ENCODE measurements around the gene ZSCAN18. TPM values are rescaled to one million over a fixed set of nuclear protein-coding genes. Genes with fewer than 3 reads are reported as not detected.

ZSCAN18 gene
- total RNA-seq, 2 experiments from 2014 or later = not detected

DNA sequence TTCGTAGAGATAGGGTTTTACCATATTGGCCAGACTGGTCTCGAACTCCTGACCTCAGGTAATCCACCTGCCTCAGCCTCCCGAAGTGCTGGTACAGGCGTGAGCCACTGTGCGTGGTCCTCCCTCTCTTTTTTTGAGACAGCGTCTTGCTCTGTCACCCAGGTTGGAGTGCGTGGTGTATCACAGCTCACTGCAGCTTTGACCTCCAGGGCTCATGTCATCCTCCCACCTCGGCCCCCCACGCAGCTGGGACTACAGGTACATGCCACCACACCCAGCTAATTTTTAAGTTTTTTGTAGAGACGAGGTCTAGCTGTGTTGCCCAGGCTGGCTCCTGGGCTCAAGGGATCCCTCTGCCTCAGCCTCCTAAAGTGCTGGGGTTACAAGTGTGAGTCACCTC, 18.2 kb downstream of the ZSCAN18 start:
- H3K4me2 ChIP-seq (ENCODE audit: low read length) = no peak overlapping the region
- H2AFZ ChIP-seq (ENCODE audit: low read length) = no peak overlapping the region
- no TSS peak for BruUV-seq (replicated peaks)
- no peaks in the 10 kb centered on the region for H3K9me2 ChIP-seq (ENCODE audit: insufficient read depth, low read length)
- ChIA-PET CTCF (ENCODE audit: unreplicated experiment) (no interaction called here), POLR2A (no interaction called here)
- no peak for DNase-seq (ENCODE audit: low spot score)
- no peak for TF ChIP-seq EZH2phosphoT487 (IDR thresholded peaks at IDR 0.05; ENCODE audit: borderline replicate concordance, low read depth, low read length)
- TF ChIP-seq, protein P1, sequence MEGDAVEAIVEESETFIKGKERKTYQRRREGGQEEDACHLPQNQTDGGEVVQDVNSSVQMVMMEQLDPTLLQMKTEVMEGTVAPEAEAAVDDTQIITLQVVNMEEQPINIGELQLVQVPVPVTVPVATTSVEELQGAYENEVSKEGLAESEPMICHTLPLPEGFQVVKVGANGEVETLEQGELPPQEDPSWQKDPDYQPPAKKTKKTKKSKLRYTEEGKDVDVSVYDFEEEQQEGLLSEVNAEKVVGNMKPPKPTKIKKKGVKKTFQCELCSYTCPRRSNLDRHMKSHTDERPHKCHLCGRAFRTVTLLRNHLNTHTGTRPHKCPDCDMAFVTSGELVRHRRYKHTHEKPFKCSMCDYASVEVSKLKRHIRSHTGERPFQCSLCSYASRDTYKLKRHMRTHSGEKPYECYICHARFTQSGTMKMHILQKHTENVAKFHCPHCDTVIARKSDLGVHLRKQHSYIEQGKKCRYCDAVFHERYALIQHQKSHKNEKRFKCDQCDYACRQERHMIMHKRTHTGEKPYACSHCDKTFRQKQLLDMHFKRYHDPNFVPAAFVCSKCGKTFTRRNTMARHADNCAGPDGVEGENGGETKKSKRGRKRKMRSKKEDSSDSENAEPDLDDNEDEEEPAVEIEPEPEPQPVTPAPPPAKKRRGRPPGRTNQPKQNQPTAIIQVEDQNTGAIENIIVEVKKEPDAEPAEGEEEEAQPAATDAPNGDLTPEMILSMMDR (conservative IDR thresholded peaks at IDR 0.05; ENCODE audit: low read length) = no peak
- no peaks in the 10 kb centered on the region for H3K79me2 ChIP-seq (ENCODE audit: insufficient read depth, low read depth, low read length)
- no peak overlapping the region for H3K27ac ChIP-seq (ENCODE audit: low read depth, low read length, poor library complexity, severe bottlenecking)
- H3K9me3 ChIP-seq (ENCODE audit: low read length) = peaks cover 7% of the 10 kb centered on the region; the same call in 1 of the 2 replicates
- H3K36me3 ChIP-seq (ENCODE audit: insufficient read depth, low read length) = no peaks in the 10 kb centered on the region
- H3K4me3 ChIP-seq (ENCODE audit: low read depth, low read length, poor library complexity, severe bottlenecking) = no peak overlapping the region
- intact Hi-C loops (cut with micrococcal nuclease; ENCODE audit: unreplicated experiment) = no loop called here
- H3K4me1 ChIP-seq (ENCODE audit: insufficient read depth, low read length, poor library complexity, severe bottlenecking) = no peaks in the 10 kb centered on the region
- no peaks in the 10 kb centered on the region for H4K20me1 ChIP-seq (ENCODE audit: insufficient read depth, low read length)

DNA sequence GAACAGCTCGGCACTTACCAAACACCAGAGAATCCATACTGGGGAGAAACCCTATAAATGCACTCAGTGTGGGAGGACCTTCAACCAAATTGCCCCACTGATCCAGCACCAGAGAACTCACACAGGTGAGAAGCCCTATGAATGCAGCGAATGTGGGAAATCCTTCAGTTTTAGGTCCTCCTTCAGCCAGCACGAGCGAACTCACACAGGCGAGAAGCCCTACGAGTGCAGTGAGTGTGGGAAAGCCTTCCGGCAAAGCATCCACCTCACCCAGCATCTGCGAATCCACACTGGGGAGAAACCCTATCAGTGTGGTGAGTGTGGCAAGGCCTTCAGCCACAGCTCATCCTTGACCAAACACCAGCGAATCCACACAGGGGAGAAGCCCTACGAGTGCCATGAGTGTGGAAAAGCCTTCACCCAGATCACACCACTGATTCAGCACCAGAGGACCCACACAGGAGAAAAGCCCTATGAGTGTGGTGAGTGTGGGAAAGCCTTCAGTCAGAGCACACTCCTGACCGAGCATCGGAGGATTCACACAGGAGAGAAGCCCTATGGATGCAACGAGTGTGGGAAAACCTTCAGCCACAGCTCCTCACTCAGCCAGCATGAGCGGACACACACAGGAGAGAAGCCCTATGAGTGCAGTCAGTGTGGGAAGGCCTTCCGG, 30.7 kb downstream of the ZSCAN18 start:
- TF ChIP-seq EZH2phosphoT487 (IDR thresholded peaks at IDR 0.05; ENCODE audit: borderline replicate concordance, low read depth, low read length) = no peak
- TF ChIP-seq, protein P1 (conservative IDR thresholded peaks at IDR 0.05; ENCODE audit: low read length) = no peak
- intact Hi-C loops (cut with micrococcal nuclease; ENCODE audit: unreplicated experiment) = no loop called here
- Histone ChIP-seq H3K4me2 (ENCODE audit: low read length) (no peak overlapping the region), H3K9me2 (ENCODE audit: insufficient read depth, low read length) (no peaks in the 10 kb centered on the region), H2AFZ (ENCODE audit: low read length) (no peak overlapping the region), H4K20me1 (ENCODE audit: insufficient read depth, low read length) (no peaks in the 10 kb centered on the region), H3K9me3 (ENCODE audit: low read length) (no peaks in the 10 kb centered on the region), H3K36me3 (ENCODE audit: insufficient read depth, low read length) (no peaks in the 10 kb centered on the region), H3K4me3 (ENCODE audit: low read depth, low read length, poor library complexity, severe bottlenecking) (no peak overlapping the region), H3K79me2 (ENCODE audit: insufficient read depth, low read depth, low read length) (no peaks in the 10 kb centered on the region), H3K4me1 (ENCODE audit: insufficient read depth, low read length, poor library complexity, severe bottlenecking) (no peaks in the 10 kb centered on the region), H3K27ac (ENCODE audit: low read depth, low read length, poor library complexity, severe bottlenecking) (no peak overlapping the region)
- DNase-seq (ENCODE audit: low spot score) = no peak
- POLR2A ChIA-PET = no interaction called here
- no TSS peak for BruUV-seq (replicated peaks)
- CTCF ChIA-PET (ENCODE audit: unreplicated experiment) = no interaction called here

DNA sequence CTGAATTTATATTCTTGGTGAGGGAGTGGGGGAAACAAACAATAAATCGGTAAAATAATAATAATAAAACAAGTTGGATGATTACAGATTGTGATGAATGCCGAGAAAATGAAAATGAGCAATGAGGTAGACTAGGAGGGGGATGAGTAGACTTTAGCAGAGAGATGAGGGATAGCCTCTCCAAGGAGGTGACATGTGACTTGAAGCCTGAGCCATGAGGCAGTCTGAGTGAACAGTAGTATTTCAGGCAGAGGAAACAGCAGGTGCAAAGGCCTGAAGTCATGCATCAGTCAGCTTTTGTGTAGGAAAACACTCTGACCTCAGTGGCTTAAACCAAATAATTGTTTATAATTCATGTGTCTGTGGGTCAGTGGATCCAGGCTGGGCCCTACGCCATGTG, 34.3 kb downstream of the ZSCAN18 start:
- no peak overlapping the region for H3K4me2 ChIP-seq (ENCODE audit: low read length)
- H3K9me2 ChIP-seq (ENCODE audit: insufficient read depth, low read length) = no peaks in the 10 kb centered on the region
- no peak for DNase-seq (ENCODE audit: low spot score)
- H3K79me2 ChIP-seq (ENCODE audit: insufficient read depth, low read depth, low read length) = no peaks in the 10 kb centered on the region
- H3K9me3 ChIP-seq (ENCODE audit: low read length) = no peaks in the 10 kb centered on the region
- no peaks in the 10 kb centered on the region for H4K20me1 ChIP-seq (ENCODE audit: insufficient read depth, low read length)
- TF ChIP-seq, protein P1 (conservative IDR thresholded peaks at IDR 0.05; ENCODE audit: low read length) = no peak
- TF ChIP-seq EZH2phosphoT487 (IDR thresholded peaks at IDR 0.05; ENCODE audit: borderline replicate concordance, low read depth, low read length) = no peak
- H3K36me3 ChIP-seq (ENCODE audit: insufficient read depth, low read length) = no peaks in the 10 kb centered on the region
- no peak overlapping the region for H3K4me3 ChIP-seq (ENCODE audit: low read depth, low read length, poor library complexity, severe bottlenecking)
- ChIA-PET POLR2A (no interaction called here), CTCF (ENCODE audit: unreplicated experiment) (no interaction called here)
- no TSS peak for BruUV-seq (replicated peaks)
- no peak overlapping the region for H3K27ac ChIP-seq (ENCODE audit: low read depth, low read length, poor library complexity, severe bottlenecking)
- H2AFZ ChIP-seq (ENCODE audit: low read length) = no peak overlapping the region
- intact Hi-C loops (cut with micrococcal nuclease; ENCODE audit: unreplicated experiment) = no loop called here
- no peaks in the 10 kb centered on the region for H3K4me1 ChIP-seq (ENCODE audit: insufficient read depth, low read length, poor library complexity, severe bottlenecking)

Measured in OCI-LY7 (cell line).